K562 (cell line): Measurements from ENCODE around the gene CFAP90.

Experiments used
- PHF8 ChIP-seq: fragments of 200-600 bp; sonication (generic); IDR thresholded peaks from 2 replicates; pipeline ENCODE4 v1.6.1; 2012; ENCODE audit warnings: mixed run types, mild to moderate bottlenecking, inconsistent platforms, low read length, moderate library complexity, borderline replicate concordance
- ZNF121 ChIP-seq: sonication (generic); formaldehyde crosslinking; conservative IDR thresholded peaks from 2 replicates; pipeline ENCODE4 v1.8.0; 2022; ENCODE audit warnings: missing genetic modification reagents
- ZNF384 ChIP-seq: IDR thresholded peaks from 2 replicates; pipeline ENCODE4 v1.6.1; 2012; ENCODE audit warnings: low read depth, low read length, improper control_type of control experiment
- ZNF695 ChIP-seq: fragments of 450-650 bp; formaldehyde crosslinking; IDR thresholded peaks from 2 replicates; pipeline ENCODE4 v1.4.0; 2020; ENCODE audit warnings: mild to moderate bottlenecking, moderate library complexity
- TF ChIP-seq, protein P1 (sequence below): fragments of 150-350 bp; IDR thresholded peaks from 2 replicates; pipeline ENCODE4 v1.6.1; 2014; ENCODE audit warnings: low read depth, mild to moderate bottlenecking, low read length, borderline replicate concordance
- TF ChIP-seq, protein P2 (sequence below): IDR thresholded peaks from 3 replicates; pipeline ENCODE4 v1.6.1; 2011; ENCODE audit warnings: borderline replicate concordance, mild to moderate bottlenecking; ENCODE audit not compliant: insufficient read length, insufficient read depth

DNA sequence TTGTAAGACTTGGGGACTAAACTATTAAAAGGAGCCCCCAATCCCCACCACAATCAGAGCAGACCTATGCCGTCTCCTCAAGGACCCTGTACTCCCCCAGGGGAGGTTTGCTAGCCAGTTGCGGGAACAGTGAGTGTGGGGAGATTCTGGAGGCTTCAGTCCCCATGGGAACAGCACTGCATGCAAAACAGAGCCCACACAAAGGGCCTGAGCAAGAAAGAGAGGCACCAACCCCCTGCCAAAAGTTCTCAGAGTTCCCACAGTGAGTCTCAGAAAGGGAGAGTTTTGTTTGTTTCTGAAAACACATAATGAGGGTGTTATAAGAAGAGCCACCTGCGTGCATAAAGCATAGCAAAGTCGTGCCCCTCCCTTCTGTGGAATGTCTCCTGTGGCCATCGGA is 56.6 kb downstream of the CFAP90 start:
- no peak for TF ChIP-seq ZNF121 (CRISPR knock-in tag)
- TF ChIP-seq, protein P1, sequence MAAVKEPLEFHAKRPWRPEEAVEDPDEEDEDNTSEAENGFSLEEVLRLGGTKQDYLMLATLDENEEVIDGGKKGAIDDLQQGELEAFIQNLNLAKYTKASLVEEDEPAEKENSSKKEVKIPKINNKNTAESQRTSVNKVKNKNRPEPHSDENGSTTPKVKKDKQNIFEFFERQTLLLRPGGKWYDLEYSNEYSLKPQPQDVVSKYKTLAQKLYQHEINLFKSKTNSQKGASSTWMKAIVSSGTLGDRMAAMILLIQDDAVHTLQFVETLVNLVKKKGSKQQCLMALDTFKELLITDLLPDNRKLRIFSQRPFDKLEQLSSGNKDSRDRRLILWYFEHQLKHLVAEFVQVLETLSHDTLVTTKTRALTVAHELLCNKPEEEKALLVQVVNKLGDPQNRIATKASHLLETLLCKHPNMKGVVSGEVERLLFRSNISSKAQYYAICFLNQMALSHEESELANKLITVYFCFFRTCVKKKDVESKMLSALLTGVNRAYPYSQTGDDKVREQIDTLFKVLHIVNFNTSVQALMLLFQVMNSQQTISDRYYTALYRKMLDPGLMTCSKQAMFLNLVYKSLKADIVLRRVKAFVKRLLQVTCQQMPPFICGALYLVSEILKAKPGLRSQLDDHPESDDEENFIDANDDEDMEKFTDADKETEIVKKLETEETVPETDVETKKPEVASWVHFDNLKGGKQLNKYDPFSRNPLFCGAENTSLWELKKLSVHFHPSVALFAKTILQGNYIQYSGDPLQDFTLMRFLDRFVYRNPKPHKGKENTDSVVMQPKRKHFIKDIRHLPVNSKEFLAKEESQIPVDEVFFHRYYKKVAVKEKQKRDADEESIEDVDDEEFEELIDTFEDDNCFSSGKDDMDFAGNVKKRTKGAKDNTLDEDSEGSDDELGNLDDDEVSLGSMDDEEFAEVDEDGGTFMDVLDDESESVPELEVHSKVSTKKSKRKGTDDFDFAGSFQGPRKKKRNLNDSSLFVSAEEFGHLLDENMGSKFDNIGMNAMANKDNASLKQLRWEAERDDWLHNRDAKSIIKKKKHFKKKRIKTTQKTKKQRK = no peak
- TF ChIP-seq, protein P2, sequence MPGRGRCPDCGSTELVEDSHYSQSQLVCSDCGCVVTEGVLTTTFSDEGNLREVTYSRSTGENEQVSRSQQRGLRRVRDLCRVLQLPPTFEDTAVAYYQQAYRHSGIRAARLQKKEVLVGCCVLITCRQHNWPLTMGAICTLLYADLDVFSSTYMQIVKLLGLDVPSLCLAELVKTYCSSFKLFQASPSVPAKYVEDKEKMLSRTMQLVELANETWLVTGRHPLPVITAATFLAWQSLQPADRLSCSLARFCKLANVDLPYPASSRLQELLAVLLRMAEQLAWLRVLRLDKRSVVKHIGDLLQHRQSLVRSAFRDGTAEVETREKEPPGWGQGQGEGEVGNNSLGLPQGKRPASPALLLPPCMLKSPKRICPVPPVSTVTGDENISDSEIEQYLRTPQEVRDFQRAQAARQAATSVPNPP = no peak
- no peak for TF ChIP-seq PHF8
- TF ChIP-seq ZNF384 = no peak
- no peak for TF ChIP-seq ZNF695 (CRISPR knock-in tag)
